ENCODE measurements around the gene GLT8D2.

GLT8D2 gene, protein sequence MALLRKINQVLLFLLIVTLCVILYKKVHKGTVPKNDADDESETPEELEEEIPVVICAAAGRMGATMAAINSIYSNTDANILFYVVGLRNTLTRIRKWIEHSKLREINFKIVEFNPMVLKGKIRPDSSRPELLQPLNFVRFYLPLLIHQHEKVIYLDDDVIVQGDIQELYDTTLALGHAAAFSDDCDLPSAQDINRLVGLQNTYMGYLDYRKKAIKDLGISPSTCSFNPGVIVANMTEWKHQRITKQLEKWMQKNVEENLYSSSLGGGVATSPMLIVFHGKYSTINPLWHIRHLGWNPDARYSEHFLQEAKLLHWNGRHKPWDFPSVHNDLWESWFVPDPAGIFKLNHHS

DNA sequence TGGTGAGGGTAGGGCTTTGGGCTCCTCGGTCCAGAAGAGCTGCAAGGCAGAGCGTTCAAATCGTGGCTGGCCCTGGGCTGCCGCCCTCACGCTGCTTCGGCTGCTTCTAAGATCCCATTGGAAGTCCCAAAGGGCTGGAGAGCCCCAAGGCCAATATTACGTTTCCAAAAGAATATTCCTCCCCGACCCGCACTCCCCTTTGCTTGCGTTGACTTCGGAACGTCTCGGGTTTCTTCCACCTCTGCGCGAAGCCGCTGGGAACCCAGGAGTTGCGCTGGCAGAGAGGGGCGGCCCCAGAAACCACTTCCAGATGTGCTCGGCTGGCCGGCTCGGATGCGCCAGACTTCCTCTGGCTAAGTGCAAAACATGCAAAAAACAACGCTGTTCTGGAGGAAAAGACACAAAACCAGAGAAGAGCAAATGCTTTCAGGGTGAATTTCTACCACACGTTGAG, at the start of gene GLT8D2:
GLT8D2 (minus strand) TSS at position 285 of the 454 bp plus-strand sequence. CDS start 30,539 bp downstream, outside the sequence.
- DNase-seq: peak in 1 of 2 donors; percentile 14

DNA sequence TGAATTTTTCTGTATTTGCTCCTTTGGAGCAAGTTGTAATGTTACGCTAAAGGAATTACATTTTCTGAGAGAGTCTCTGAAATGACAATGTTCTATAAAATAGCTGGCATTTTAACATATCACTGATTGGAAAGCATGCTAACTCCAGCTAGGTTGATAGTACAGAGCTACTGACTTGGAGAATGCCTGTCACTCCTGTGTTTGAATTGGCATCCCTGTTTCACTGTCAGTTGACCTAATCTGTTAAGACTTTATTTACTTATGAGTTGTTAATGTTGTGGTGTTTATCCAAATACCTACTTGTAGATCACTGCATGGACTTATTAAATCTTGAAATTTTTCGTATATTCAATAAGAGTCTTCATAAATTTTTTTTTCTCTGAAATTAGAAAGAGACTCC, 48.0 kb upstream of the GLT8D2 start:
- DNase-seq: no peak

DNA sequence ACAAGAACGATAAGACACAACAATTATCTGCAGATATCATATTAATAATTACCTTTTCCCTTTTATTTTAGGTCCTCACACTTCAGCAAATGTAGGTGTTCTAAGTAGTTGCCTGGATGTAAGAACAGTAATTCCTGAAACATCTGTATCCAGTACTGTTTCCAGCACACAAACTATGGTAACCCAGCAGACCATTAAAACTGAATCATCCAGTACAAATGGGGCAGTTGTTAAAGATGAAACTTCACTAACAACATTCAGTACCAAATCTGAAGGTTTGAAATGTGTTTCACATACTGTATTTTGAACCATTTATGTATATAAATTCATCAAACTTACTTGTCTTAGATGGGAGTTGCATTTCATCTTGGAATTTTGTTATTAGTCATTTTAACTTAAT, 45.3 kb upstream of the GLT8D2 start:
- no peak for DNase-seq

GRCh38 chr12:104094284-104094683, 44.3 kb upstream of the GLT8D2 start:
- no peak for DNase-seq

DNA sequence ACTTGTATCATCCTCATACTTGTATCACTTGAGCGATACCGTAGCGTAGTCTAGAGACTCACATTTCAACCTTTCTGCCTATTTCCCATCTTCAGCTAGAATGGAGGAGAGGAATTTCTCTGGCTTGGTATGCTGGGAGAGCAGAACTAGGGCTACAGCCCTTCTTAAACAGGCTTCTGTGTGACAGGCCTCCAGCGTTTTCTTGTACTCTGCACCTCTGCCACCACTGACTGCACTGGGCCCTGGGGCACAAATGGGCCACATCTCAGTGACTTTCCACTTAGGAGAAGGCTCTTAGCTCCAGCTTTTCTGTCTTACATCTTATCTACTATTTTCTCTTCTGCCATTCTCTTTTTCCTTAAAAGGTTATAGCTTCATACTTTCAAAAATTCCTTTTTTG, 41.1 kb upstream of the GLT8D2 start:
- no peak for DNase-seq

GRCh38 chr12:104090685-104091084, 40.7 kb upstream of the GLT8D2 start:
- no peak for DNase-seq

- peak; percentile 47 to 55 for DNase-seq
Measured at GRCh38 chr12:104083769-104084475, 33.9 kb upstream of the GLT8D2 start.

GRCh38 chr12:104080764-104081163, 30.8 kb upstream of the GLT8D2 start:
- no peak for DNase-seq

GRCh38 chr12:104079024-104079423, 29.0 kb upstream of the GLT8D2 start:
- no peak for DNase-seq

GRCh38 chr12:104073699-104074098, 23.7 kb upstream of the GLT8D2 start:
- no peak for DNase-seq

DNA sequence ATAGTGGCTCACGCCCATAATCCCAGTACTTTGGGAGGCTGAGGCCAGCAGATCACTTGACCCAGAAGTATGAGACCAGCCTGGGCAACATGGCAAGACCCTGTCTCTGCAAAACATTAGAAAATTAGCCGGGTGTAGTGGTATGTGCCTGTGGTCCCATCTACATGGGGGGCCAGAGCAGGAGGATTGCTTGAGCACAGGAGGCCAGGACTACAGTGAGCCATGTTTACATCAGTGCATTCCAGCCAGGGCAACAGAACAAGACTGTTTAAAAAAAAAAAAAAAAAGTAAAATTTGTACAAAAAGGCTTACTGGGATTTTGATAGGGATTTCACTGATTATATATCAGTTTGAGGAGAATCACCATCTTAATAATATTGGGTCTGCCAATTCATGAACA, 22.1 kb upstream of the GLT8D2 start:
- DNase-seq: no peak

DNA sequence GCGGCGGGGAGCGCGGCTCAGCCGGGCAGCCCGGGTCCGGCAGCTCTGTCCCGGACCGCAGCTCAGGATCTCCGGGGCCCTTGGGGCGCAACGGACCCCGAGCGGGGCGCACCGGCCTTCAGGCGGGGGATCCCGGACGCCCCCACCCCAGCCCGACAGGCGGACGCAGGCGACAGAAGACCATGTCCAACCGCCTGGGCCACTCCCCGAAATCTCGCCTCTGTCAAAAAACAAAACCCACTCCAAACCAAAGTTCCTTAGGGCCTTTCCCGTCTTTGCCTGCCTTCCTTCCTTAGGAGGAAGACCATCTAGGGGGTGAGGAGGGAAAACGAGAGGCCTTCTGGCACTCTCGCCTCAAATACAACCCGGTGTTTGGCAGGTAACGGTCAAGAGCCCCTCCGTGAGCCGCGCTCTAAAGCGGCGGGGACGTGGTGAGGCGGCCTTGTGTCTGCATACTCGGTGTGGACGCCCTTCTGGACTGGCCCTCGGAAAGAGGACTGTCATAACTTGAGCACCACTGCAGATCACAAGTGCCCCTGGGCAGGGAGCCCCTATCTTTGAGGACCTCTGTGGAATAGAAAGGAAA, 14.9 kb upstream of the GLT8D2 start:
- DNase-seq: no peak

DNA sequence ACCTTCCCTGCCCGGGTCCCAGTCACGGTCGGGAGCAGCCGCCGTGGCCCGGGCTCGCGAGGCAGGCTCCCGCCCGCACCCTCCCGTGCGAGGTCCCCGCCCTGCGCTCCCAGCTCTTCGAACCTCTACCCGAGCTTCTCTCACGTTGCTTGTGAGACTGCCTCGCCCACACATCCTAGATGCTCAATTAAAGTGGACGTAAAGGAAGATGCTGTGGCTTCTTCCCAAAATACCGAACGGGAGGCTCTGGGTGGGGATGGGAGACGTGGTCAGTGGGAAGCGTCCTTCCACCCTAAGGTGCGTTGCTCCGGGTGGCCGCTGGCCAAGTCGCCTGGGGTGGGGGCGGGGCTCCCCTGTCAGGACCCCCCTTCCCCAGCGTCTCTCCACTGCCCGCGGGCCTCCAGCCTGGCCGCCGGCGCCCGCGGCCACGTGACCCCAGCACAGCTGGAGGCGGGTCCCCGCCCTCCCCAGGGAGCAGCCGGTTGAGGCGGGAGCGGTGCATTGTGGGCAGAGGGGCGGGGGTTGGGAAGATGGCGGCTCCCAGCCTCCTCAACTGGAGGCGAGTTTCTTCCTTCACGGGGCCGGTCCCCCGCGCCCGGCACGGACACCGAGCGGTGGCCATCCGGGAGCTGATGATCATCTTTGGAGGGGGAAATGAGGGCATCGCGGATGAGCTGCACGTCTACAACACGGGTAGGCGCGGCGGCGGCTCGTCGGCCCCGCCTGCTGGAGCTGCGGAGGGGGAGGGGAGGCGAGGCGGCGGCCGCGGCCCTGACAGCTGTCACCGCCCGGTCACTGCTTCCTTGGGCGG, 14.2 kb upstream of the GLT8D2 start, which contains the start of gene HCFC2:
HCFC2 (plus strand) TSS at position 501 of the 811 bp plus-strand sequence; CDS start at position 531, 30 bp downstream.
- DNase-seq: peak; percentile 92

DNA sequence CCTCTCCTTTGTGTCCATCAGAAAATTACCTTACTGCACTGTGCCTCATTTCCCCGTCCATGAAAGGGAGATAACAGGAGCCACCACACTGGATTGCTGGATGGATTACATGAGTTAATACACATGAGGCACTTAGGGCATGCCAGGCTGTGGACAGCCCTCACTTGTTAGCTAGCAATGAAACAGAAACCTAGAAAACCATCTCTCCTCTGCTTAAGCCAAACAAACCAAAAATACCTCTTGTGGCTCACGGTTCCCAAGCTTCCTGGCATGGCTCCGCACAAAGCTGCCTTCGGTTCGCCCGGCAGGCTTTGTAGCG, 13.7 kb upstream of the GLT8D2 start:
- DNase-seq: no peak

DNA sequence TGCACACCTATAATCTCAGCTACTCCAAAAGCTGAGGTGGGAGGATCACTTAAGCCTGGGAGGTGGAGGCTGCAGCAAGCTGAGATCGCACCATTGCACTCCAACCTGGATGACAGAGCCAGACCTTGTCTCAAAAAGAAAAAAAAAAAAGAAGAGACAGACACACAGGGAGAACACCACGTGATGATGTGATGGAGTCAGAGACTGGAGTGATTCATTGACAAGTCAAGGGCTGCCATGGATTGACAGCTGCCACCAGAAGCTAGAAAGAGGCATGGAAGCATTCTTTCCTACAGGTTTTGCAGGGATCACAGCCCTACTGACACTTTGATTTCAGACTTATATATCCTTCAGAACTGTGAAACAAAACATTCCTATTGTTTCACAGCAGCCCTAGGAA, 10.8 kb upstream of the GLT8D2 start:
- no peak for DNase-seq

DNA sequence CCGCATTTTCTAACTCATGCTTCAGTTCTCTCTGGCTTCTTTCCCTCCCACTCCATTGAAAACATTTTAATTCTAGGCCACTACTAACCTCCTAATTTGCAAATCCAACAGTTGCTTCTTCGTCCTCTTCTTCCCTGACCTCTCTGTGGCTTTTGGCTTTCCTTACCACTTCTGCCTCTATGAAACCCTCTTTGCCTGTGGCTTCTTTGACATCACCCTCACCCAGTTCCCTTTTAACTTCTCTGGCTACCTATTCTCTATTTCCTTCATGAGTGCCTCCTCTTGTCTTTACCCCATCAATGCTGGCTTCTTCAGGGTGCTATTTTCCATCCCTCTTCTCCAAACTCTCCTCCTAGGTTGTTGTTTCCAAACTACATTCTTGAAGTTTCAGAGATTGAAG, 10.0 kb upstream of the GLT8D2 start:
- no peak for DNase-seq

DNA sequence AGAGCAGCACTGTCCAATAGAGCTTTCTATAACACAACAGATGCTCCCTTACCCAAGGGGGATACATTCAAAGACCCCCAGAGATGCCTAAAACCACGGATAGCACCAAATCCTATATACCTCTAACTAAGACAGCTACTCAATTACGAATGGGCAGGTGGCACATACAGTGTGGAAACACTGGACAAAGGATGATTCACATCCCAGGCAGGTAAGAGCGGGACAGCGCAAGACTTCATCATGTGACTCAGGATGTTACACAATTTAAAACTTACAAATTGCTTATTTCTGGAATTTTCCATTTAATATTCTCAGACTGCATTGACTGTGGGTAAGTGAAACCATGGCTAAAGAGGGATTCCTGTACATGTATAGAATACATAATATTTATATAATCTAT, 8.8 kb upstream of the GLT8D2 start:
- no peak for DNase-seq

DNA sequence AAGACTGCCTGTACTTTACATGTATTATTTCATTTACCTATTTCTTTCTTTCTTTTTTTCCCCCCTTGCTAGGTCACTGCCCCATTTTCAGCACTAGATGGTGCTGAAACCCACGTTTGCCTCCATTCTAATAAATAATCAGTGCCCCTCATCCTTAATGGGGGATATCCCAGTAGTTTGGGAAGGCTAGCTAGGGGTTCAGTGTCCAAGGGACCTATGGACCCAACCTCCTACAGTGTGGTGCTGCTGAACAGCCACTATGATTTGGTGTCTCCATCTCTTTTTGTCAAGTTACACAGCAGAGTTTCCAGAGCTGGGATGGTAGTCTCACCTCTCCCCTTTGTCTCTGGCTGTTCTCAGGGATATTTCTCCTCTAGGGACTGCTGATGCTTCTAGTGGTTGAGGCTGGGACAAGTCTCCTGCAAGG, 7.8 kb upstream of the GLT8D2 start:
- DNase-seq: no peak

DNA sequence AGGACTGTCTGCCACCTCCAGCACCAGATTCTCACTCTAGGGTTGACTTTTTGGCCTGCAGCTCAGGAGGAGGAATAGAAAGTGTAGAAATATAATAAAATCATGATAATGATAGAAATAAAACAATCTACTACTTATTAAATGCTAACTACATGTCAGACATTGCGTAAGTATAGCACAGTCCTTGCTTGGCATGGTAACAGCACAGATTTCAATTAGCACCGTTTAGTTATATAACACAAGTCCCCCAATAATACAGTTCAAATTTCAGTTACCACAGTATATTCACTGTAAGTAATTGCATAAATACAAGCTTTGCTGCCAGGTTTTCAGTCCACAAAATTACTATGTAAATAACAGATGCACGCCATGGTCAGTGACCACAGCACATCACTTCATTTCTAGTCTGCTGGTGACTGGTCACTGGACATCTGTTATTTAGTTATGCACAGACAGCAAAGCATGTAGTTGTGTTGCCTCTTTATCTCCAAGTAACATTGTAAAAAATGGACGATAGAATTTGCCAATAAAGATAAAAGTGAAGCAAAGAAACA, 6.5 kb upstream of the GLT8D2 start:
- DNase-seq: no peak

DNA sequence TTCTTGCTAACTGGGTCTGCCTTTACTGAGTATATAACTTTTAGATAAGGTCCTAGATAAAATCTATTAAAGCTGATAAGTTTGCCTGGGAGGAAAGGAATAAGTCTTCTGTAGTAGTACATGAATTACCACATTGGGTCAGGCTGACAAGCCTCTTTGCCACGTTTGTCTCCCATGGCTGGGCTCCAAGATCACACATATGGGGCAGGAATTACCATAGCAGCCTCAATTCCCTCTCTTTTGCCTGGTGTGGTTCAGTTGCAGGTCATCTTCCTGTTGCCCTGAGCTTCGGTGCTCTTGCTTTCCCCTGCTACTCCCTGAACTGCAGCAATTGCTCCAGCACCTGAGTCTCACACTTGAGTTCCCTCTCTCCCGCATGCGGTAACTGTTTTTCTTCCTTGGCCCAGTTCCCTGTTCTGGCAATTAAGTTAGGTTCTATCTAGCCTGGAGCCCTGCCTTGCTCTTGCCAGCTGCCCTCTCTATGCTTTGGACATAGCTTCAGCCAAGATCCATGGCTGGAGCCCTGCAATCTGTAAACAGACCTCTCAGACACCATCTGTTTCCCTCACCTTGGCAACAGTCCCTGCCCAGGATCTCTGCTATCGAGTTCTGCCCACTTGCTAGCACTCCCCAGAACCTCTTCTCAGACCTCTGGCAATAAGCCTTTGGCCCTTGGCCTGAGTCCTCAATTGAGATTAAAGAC, 5.8 kb upstream of the GLT8D2 start:
- DNase-seq: no peak

GRCh38 chr12:104054681-104055346, 4.8 kb upstream of the GLT8D2 start:
- no peak for DNase-seq

DNA sequence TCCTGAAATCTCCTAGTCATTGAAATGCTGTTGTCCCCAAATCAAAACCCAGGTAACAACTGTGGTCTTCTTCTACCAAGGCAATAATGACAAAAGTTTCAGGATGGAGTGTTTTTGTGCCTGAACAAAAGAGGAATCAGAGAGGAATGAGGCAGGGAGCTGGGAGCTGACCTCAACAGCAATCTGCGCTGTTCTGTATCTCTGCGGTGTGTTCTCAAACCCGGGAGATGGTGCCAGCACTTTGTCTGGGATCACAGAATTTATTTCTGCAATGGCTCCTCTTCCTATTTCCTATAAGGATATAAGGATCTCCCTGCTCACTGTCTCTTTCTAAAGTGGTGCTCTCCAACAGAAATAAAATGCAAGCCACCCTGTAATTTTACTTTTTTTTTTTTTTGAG, 449 bp upstream of the GLT8D2 start:
- no peak for DNase-seq

Data from stimulated activated CD4-positive, alpha-beta T cell treated with anti-CD3 and anti-CD28 coated beads, Interleukin-2, amount 100 ng/mL, for 24 hours (primary cell).